ENCODE data around the gene CST6. TPM values are rescaled to one million over a fixed set of nuclear protein-coding genes. Genes with fewer than 3 reads are reported as not detected.

The CST6 gene
- total RNA-seq, 2 experiments from 2014 or later = not detected

- no peaks in the 10 kb centered on the region for H3K9me3 Mint-ChIP-seq
- H3K4me3 Mint-ChIP-seq = no peak overlapping the region
- no peaks in the 10 kb centered on the region for H3K27me3 Mint-ChIP-seq
- H3K4me1 Mint-ChIP-seq = no peaks in the 10 kb centered on the region
- H3K36me3 Mint-ChIP-seq = peaks cover 17% of the 10 kb centered on the region
- DNase-seq = no peak
- H3K27ac Mint-ChIP-seq = no peak overlapping the region
Measured at GRCh38 chr11:65979261-65979759, 32.5 kb upstream of the CST6 start.

- H3K4me1 Mint-ChIP-seq = no peaks in the 10 kb centered on the region
- no peaks in the 10 kb centered on the region for H3K9me3 Mint-ChIP-seq
Measured at GRCh38 chr11:65981101-65981740, 30.6 kb upstream of the CST6 start.

GRCh38 chr11:65981972-65982823 is 29.6 kb upstream of the CST6 start:
- H3K27ac Mint-ChIP-seq = no peak overlapping the region
- no peak for DNase-seq
- H3K4me1 Mint-ChIP-seq = no peaks in the 10 kb centered on the region
- no peaks in the 10 kb centered on the region for H3K9me3 Mint-ChIP-seq
- H3K36me3 Mint-ChIP-seq = peaks cover 9% of the 10 kb centered on the region
- H3K4me3 Mint-ChIP-seq = no peak overlapping the region
- H3K27me3 Mint-ChIP-seq = no peaks in the 10 kb centered on the region

More at GRCh38 chr11:65981101-65981740, 30.6 kb upstream of the CST6 start:
- H3K4me3 Mint-ChIP-seq = no peak overlapping the region
- H3K27ac Mint-ChIP-seq = no peak overlapping the region
- DNase-seq = no peak
- H3K27me3 Mint-ChIP-seq = no peaks in the 10 kb centered on the region
- peaks cover 9% of the 10 kb centered on the region for H3K36me3 Mint-ChIP-seq

- Mint-ChIP-seq H3K4me1 (no peaks in the 10 kb centered on the region), H3K36me3 (peaks cover 11% of the 10 kb centered on the region), H3K27me3 (no peaks in the 10 kb centered on the region), H3K4me3 (no peak overlapping the region), H3K27ac (no peak overlapping the region), H3K9me3 (no peaks in the 10 kb centered on the region)
- no peak for DNase-seq
Measured at GRCh38 chr11:65982824-65983588, 28.8 kb upstream of the CST6 start.

GRCh38 chr11:65983589-65983987 is 28.2 kb upstream of the CST6 start:
- no peak overlapping the region for H3K27ac Mint-ChIP-seq
- H3K4me3 Mint-ChIP-seq = no peak overlapping the region
- H3K9me3 Mint-ChIP-seq = no peaks in the 10 kb centered on the region
- peaks cover 11% of the 10 kb centered on the region for H3K36me3 Mint-ChIP-seq
- H3K27me3 Mint-ChIP-seq = no peaks in the 10 kb centered on the region
- H3K4me1 Mint-ChIP-seq = peaks cover under 1% of the 10 kb centered on the region
- no peak for DNase-seq

- H3K27ac Mint-ChIP-seq = no peak overlapping the region
- no peaks in the 10 kb centered on the region for H3K9me3 Mint-ChIP-seq
- H3K4me3 Mint-ChIP-seq = no peak overlapping the region
- H3K27me3 Mint-ChIP-seq = no peaks in the 10 kb centered on the region
- DNase-seq = no peak
- H3K4me1 Mint-ChIP-seq = peaks cover 6% of the 10 kb centered on the region
- H3K36me3 Mint-ChIP-seq = peaks cover 9% of the 10 kb centered on the region
Measured at GRCh38 chr11:65987336-65987735, 24.5 kb upstream of the CST6 start.

GRCh38 chr11:65988791-65989592 is 22.8 kb upstream of the CST6 start:
- no peaks in the 10 kb centered on the region for H3K27me3 Mint-ChIP-seq
- peaks cover 9% of the 10 kb centered on the region for H3K36me3 Mint-ChIP-seq
- no peak overlapping the region for H3K4me3 Mint-ChIP-seq
- DNase-seq = peak; percentile 86
- H3K4me1 Mint-ChIP-seq = peaks cover 6% of the 10 kb centered on the region
- no peaks in the 10 kb centered on the region for H3K9me3 Mint-ChIP-seq
- H3K27ac Mint-ChIP-seq = peak overlapping the region; percentile 69

- H3K27me3 Mint-ChIP-seq = no peaks in the 10 kb centered on the region
- peaks cover 6% of the 10 kb centered on the region for H3K4me1 Mint-ChIP-seq
- H3K4me3 Mint-ChIP-seq = no peak overlapping the region
- no peak for DNase-seq
- no peak overlapping the region for H3K27ac Mint-ChIP-seq
- H3K36me3 Mint-ChIP-seq = peaks cover 11% of the 10 kb centered on the region
- no peaks in the 10 kb centered on the region for H3K9me3 Mint-ChIP-seq
Measured at GRCh38 chr11:65992056-65992455, 19.8 kb upstream of the CST6 start.

GRCh38 chr11:65997286-65997685 is 14.5 kb upstream of the CST6 start:
- Mint-ChIP-seq H3K27ac (no peak overlapping the region), H3K9me3 (no peaks in the 10 kb centered on the region), H3K27me3 (no peaks in the 10 kb centered on the region), H3K36me3 (peaks cover 40% of the 10 kb centered on the region), H3K4me3 (no peak overlapping the region), H3K4me1 (peaks cover 24% of the 10 kb centered on the region)
- no peak for DNase-seq

- Mint-ChIP-seq H3K4me3 (peak within 1 kb of the TSS; percentile 100), H3K36me3 (peaks cover 62% of the 10 kb centered on the region), H3K4me1 (peaks cover 41% of the 10 kb centered on the region), H3K9me3 (no peaks in the 10 kb centered on the region), H3K27me3 (no peaks in the 10 kb centered on the region), H3K27ac (peak within 1 kb of the TSS; percentile 99)
- DNase-seq = peak; percentile 93
Measured at GRCh38 chr11:66001942-66002647, 9.7 kb upstream of the CST6 start, which contains the start of the genes BANF1 and EIF1AD. Gene BANF1, plus strand, starts transcription at chr11:66002503. Its CDS starts 748 bp downstream, at chr11:66003251. Gene EIF1AD, minus strand, starts transcription at chr11:66002157. Its CDS starts 1,768 bp downstream, at chr11:66000389.

- Mint-ChIP-seq H3K36me3 (peaks cover 58% of the 10 kb centered on the region), H3K27me3 (no peaks in the 10 kb centered on the region), H3K27ac (peak overlapping the region; percentile 99), H3K4me1 (peaks cover 41% of the 10 kb centered on the region), H3K4me3 (peak overlapping the region; percentile 100), H3K9me3 (no peaks in the 10 kb centered on the region)
- DNase-seq = peak; percentile 80
Measured at GRCh38 chr11:66002648-66003225, 9.1 kb upstream of the CST6 start.

GRCh38 chr11:66003291-66003690 is 8.5 kb upstream of the CST6 start:
- Mint-ChIP-seq H3K27ac (peak overlapping the region; percentile 89), H3K4me1 (peaks cover 39% of the 10 kb centered on the region), H3K36me3 (peaks cover 54% of the 10 kb centered on the region), H3K9me3 (no peaks in the 10 kb centered on the region), H3K4me3 (peak overlapping the region; percentile 100), H3K27me3 (no peaks in the 10 kb centered on the region)
- no peak for DNase-seq

- DNase-seq = no peak
- H3K9me3 Mint-ChIP-seq = no peaks in the 10 kb centered on the region
- H3K27ac Mint-ChIP-seq = peak overlapping the region; percentile 38
- H3K27me3 Mint-ChIP-seq = no peaks in the 10 kb centered on the region
- H3K4me1 Mint-ChIP-seq = peaks cover 34% of the 10 kb centered on the region
- H3K36me3 Mint-ChIP-seq = peaks cover 49% of the 10 kb centered on the region
- H3K4me3 Mint-ChIP-seq = peak overlapping the region; percentile 100
Measured at GRCh38 chr11:66004186-66004585, 7.6 kb upstream of the CST6 start.
